Panc1 (cell line): Measurements from ENCODE around the gene PLCG1. TPM values are rescaled to one million over a fixed set of nuclear protein-coding genes. Genes with fewer than 3 reads are reported as not detected.

Experiments used
- ATAC-seq: fragments of 200-7000 bp; cut with Tn5 transposase; 2 replicates; pipeline ENCODE4 v1.9.1; 2020; ENCODE audit warnings: mild to moderate bottlenecking, moderate library complexity
- BruUV-seq: library from RNA; stranded (reverse); fragments of 400-500 nt; replicated peaks from 2 replicates; lab custom pipeline; 2021; lab: Mats Ljungman, UMichigan
- CTCF ChIA-PET: fragments of 300-600 bp; sonication (Branson Sonifier 250); formaldehyde crosslinking; loops from one replicate; lab custom pipeline; 2022; ENCODE audit warnings: antibody characterized with exemption; lab: Charles Lee
- POLR2A ChIA-PET: fragments of 300-600 bp; sonication (Branson Sonifier 250); formaldehyde crosslinking; loops from one replicate; lab custom pipeline; 2022; ENCODE audit warnings: antibody characterized with exemption; lab: Charles Lee
- DNase-seq: peaks from one replicate; pipeline ENCODE4 v3.0.0-alpha.2; 2010; ENCODE audit warnings: low read depth, low spot score
- H3K27ac ChIP-seq: 2 replicates; pipeline ENCODE4 v1.5.1; 2011; ENCODE audit warnings: mild to moderate bottlenecking, low read length, inconsistent platforms
- H3K27me3 ChIP-seq: fragments of 200-500 bp; sonication (Bioruptor generic); 2 replicates; pipeline ENCODE4 v1.6.0; 2014; ENCODE audit warnings: low read length, inconsistent platforms; ENCODE audit not compliant: control insufficient read depth, insufficient read depth
- H3K36me3 ChIP-seq: fragments of 200-500 bp; sonication (Bioruptor generic); 2 replicates; pipeline ENCODE4 v1.5.1; 2014; ENCODE audit warnings: inconsistent platforms, mild to moderate bottlenecking, low read length, moderate library complexity; ENCODE audit not compliant: control insufficient read depth, insufficient read depth
- H3K4me1 ChIP-seq: 2 replicates; pipeline ENCODE4 v1.5.1; 2011; ENCODE audit warnings: inconsistent platforms, mild to moderate bottlenecking, low read length, moderate library complexity; ENCODE audit not compliant: control insufficient read depth, insufficient read depth
- H3K4me3 ChIP-seq, 2 experiments: 2 replicates each; pipeline ENCODE4 v1.5.1; 2011 to 2012; ENCODE audit warnings: low read depth in 2 of 2, low read length in 2 of 2, mild to moderate bottlenecking in 2 of 2, inconsistent platforms in 1 of 2, moderate library complexity in 1 of 2
- H3K9me3 ChIP-seq: fragments of 200-500 bp; sonication (Bioruptor generic); 2 replicates; pipeline ENCODE4 v1.5.1; 2014; ENCODE audit warnings: low read depth, mild to moderate bottlenecking, inconsistent platforms, low read length, moderate library complexity; ENCODE audit not compliant: control insufficient read depth, insufficient read depth
- CTCF ChIP-seq: fragments of 450-650 bp; IDR thresholded peaks from 2 replicates; pipeline ENCODE4 v1.5.1; 2017; ENCODE audit warnings: mild to moderate bottlenecking
- POLR2AphosphoS5 ChIP-seq: IDR thresholded peaks from 2 replicates; pipeline ENCODE4 v1.6.1; 2012; ENCODE audit warnings: mild to moderate bottlenecking, low read depth, low read length, moderate library complexity
- REST ChIP-seq, 2 experiments: IDR thresholded peaks; 2 replicates each; pipeline ENCODE4 v1.6.1; 2011 to 2012; ENCODE audit warnings: low read depth in 2 of 2, control low read depth in 1 of 2, low read length in 1 of 2, mild to moderate bottlenecking in 1 of 2, moderate library complexity in 1 of 2; ENCODE audit not compliant: insufficient read depth in 1 of 2
- SIN3A ChIP-seq: IDR thresholded peaks from 2 replicates; pipeline ENCODE4 v1.6.1; 2012; ENCODE audit warnings: low read depth, mild to moderate bottlenecking, low read length, moderate library complexity, borderline replicate concordance; ENCODE audit not compliant: insufficient read depth
- TCF7L2 ChIP-seq: IDR thresholded peaks from 2 replicates; pipeline ENCODE4 v1.6.1; 2011; ENCODE audit warnings: mild to moderate bottlenecking, low read depth, low read length, inconsistent platforms
- in situ Hi-C: cut with HindIII; loops from 2 replicates; pipeline ENCODE4 v1.10.0; 2016; ENCODE audit warnings: low sequenced_read_pairs, low pct_unique_long_range_greater_than_20kb
- intact Hi-C: fragments of 100-400 bp; cut with micrococcal nuclease; formaldehyde crosslinking; loops from one replicate; pipeline ENCODE4 v1.10.0; 2022; ENCODE audit not compliant: unreplicated experiment
- total RNA-seq: library from RNA; stranded (reverse); gene quantifications from one replicate; pipeline ENCODE4 v1.2.1, GENCODE V29; 2021; ENCODE audit not compliant: unreplicated experiment

PLCG1 gene
- total RNA-seq, 1 experiment from 2014 or later: 159 TPM

- no TSS peak for BruUV-seq
- CTCF ChIA-PET: no interaction called here
- Histone ChIP-seq H3K27ac (no peak overlapping the region), H3K4me3 (no peak overlapping the region), H3K36me3 (no peaks in the 10 kb centered on the region), H3K27me3 (no peaks in the 10 kb centered on the region), H3K9me3 (no peaks in the 10 kb centered on the region), H3K4me1 (no peaks in the 10 kb centered on the region)
- TF ChIP-seq TCF7L2: no peak
- TF ChIP-seq SIN3A: no peak
- TF ChIP-seq POLR2AphosphoS5: no peak
- no peak for TF ChIP-seq REST (IDR thresholded peaks at IDR 0.05; ENCODE audit: insufficient read depth in 1 of 2, low read depth in 2 of 2, low read length in 1 of 2)
- no peak for TF ChIP-seq CTCF
- in situ Hi-C loops: no loop called here
- POLR2A ChIA-PET: no interaction called here
- no peak for ATAC-seq
- no peak for DNase-seq
- intact Hi-C loops: no loop called here
Observed at GRCh38 chr20:41150664-41151063, 13.3 kb downstream of the PLCG1 start.

- POLR2A ChIA-PET: no interaction called here
- ATAC-seq (no peak), DNase-seq (no peak)
- Histone ChIP-seq H3K4me3 (no peak overlapping the region), H3K27ac (no peak overlapping the region), H3K36me3 (no peaks in the 10 kb centered on the region), H3K9me3 (no peaks in the 10 kb centered on the region), H3K27me3 (no peaks in the 10 kb centered on the region), H3K4me1 (no peaks in the 10 kb centered on the region)
- intact Hi-C loops (no loop called here), in situ Hi-C loops (no loop called here)
- no TSS peak for BruUV-seq
- TF ChIP-seq CTCF (no peak), TCF7L2 (no peak), REST (IDR thresholded peaks at IDR 0.05; ENCODE audit: insufficient read depth in 1 of 2, low read depth in 2 of 2, low read length in 1 of 2) (no peak), POLR2AphosphoS5 (no peak)
- CTCF ChIA-PET: no interaction called here
Observed at GRCh38 chr20:41151134-41151869, 14.0 kb downstream of the PLCG1 start.
